Colonic mucosa (tissue), 4 donors: ENCODE data around the gene PDE6A. TPM values are rescaled to one million over a fixed set of nuclear protein-coding genes. Genes with fewer than 3 reads are reported as not detected.

Experiments used
- DNase-seq: peaks from one replicate; pipeline ENCODE4 v3.0.0-alpha.2; 2020
- H3K27ac ChIP-seq: fragments of 200-600 bp; one replicate; pipeline ENCODE4 v1.8.0; 2021
- H3K27me3 ChIP-seq: fragments of 200-600 bp; one replicate; pipeline ENCODE4 v1.8.0; 2021
- H3K36me3 ChIP-seq: fragments of 200-600 bp; one replicate; pipeline ENCODE4 v1.8.0; 2021
- H3K4me1 ChIP-seq: fragments of 200-600 bp; one replicate; pipeline ENCODE4 v1.8.0; 2021; ENCODE audit warnings: mild to moderate bottlenecking
- H3K4me3 ChIP-seq: fragments of 200-600 bp; one replicate; pipeline ENCODE4 v1.8.0; 2021
- H3K9ac ChIP-seq, 2 donors: one replicate each; pipeline ENCODE4 v1.7.0; 2013; ENCODE audit warnings: control low read depth in 2 of 2, low read depth in 2 of 2, low read length in 2 of 2
- H3K9me3 ChIP-seq: fragments of 200-600 bp; one replicate; pipeline ENCODE4 v1.8.0; 2021
- intact Hi-C: fragments of 100-400 bp; cut with DNase I; formaldehyde crosslinking; loops from one replicate; pipeline ENCODE4 v1.14.1; 2022
- total RNA-seq, 2 donors: library from RNA; stranded (reverse); fragmentation: NEBNext Ultra II Directional in 1 of 2; extraction: Animal tissue kit (Norgen Biotek cat#: 25700) in 1 of 2; gene quantifications; one replicate each; pipeline ENCODE4 v1.2.1, GENCODE V29; 2021
- TF ChIP-seq, protein P1 (sequence below): fragments of 200-600 bp; IDR thresholded peaks from one replicate; pipeline ENCODE4 v1.8.0; 2022; ENCODE audit warnings: antibody characterized with exemption, mild to moderate bottlenecking
- donor health status: healthy.
- donor health status: DM: no; HTN: no; CAD: no.
- donor health status: DM: no; HTN: no; CAD: no.

Gene PDE6A
- total RNA-seq, 2 donors from 2014 or later: 1.5 to 2.7 TPM

DNA sequence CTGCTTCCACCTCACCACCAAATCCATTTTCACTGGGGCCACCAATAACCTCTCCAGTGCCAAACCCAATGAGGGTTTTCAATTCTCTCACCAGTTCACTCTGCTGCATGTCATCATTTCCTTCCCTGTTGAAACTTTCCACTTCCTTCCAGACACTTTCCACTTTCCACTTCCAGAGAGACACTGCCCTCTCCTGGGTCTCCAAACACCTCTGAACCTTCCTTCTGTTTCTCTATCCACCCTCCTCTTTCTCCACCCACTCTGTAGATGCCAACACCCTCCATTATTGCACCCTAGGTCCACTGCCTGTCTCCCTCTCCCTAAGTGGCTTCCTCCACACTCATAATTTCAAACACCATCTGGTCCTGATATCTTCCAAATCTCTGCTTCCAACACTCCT lies 39.6 kb downstream of the PDE6A start:
- no peaks in the 10 kb centered on the region for H3K4me1 ChIP-seq
- no peaks in the 10 kb centered on the region for H3K27me3 ChIP-seq
- no peak overlapping the region for H3K27ac ChIP-seq
- H3K4me3 ChIP-seq: no peak overlapping the region
- H3K9me3 ChIP-seq: no peaks in the 10 kb centered on the region
- DNase-seq: peak; percentile 44
- H3K9ac ChIP-seq: no peak overlapping the region
- no peaks in the 10 kb centered on the region for H3K36me3 ChIP-seq
- TF ChIP-seq, protein P1, sequence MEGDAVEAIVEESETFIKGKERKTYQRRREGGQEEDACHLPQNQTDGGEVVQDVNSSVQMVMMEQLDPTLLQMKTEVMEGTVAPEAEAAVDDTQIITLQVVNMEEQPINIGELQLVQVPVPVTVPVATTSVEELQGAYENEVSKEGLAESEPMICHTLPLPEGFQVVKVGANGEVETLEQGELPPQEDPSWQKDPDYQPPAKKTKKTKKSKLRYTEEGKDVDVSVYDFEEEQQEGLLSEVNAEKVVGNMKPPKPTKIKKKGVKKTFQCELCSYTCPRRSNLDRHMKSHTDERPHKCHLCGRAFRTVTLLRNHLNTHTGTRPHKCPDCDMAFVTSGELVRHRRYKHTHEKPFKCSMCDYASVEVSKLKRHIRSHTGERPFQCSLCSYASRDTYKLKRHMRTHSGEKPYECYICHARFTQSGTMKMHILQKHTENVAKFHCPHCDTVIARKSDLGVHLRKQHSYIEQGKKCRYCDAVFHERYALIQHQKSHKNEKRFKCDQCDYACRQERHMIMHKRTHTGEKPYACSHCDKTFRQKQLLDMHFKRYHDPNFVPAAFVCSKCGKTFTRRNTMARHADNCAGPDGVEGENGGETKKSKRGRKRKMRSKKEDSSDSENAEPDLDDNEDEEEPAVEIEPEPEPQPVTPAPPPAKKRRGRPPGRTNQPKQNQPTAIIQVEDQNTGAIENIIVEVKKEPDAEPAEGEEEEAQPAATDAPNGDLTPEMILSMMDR: no peak
- intact Hi-C loops: no loop called here

DNA sequence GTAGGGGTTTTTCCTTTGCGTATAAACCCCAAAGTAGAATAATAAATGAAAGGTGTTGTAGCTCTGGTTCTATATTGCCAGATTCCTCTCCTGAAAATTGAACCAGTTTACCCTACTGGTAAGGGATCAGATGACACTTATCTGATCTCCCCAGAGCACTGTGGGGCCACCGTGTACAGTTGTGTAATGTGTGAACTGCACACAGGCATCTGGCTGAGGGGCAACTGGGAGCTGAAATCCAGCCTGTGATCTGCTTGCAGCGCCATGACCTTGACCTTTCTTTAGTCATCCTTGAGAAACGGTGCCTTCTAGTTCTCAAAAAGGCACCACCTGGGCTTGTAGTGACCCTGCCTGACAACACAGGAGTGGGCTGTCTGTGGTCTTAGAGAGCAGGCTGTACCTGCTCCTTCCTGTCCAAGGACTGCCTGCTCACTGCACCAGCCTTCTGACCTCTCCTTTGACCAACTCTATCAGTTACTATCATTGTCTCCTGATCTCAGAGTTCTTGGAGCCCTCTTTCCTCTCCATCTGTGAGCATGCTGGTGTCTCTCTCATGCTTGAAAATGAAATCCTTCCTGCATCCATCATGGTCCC lies 40.2 kb downstream of the PDE6A start:
- DNase-seq: no peak
- intact Hi-C loops: no loop called here
- TF ChIP-seq, protein P1: no peak
- Histone ChIP-seq H3K36me3 (no peaks in the 10 kb centered on the region), H3K4me3 (no peak overlapping the region), H3K9ac (no peak overlapping the region), H3K27me3 (no peaks in the 10 kb centered on the region), H3K27ac (no peak overlapping the region), H3K9me3 (no peaks in the 10 kb centered on the region), H3K4me1 (no peaks in the 10 kb centered on the region)

DNA sequence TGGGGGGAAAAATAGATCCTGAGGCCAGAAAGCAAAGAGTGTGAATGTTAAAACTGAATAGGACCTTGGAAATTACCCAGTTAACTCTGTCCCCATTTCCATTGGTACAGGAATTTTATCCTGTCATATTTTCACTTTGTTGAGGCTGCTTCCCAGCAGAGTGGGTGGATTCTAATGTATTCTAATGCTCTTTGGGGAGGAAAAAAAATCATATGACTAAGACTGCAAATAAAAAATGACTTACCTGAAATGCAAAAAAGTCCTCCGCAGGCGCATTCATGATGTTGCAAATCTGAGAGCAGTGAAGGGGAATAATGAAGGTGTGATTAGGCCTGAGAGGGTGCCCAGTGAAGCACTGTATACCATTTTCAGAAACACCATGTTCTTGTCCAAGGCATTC lies 41.2 kb downstream of the PDE6A start:
- DNase-seq: no peak
- intact Hi-C loops: no loop called here

DNA sequence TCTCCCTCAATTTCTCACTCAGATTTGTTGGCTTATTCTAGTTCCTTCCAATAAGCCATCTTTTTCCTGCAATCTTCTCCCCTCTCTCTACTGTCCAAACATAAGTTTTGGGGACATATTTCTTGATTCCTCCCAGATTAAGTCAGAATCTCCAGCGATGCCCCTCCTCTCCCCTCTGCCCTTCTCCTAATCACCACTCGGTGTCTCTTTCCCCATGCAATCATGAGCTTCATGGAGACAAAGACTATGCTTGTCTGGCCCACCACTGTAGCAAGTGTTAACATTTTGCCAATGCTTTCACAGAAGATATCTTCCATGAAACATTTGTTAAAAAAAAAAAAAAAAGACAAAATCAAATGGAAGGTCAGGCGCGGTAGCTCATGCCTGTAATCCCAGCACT lies 42.4 kb downstream of the PDE6A start:
- TF ChIP-seq, protein P1: no peak
- H3K9ac ChIP-seq: no peak overlapping the region
- H3K9me3 ChIP-seq: no peaks in the 10 kb centered on the region
- H3K4me1 ChIP-seq: no peaks in the 10 kb centered on the region
- no peaks in the 10 kb centered on the region for H3K36me3 ChIP-seq
- no peak overlapping the region for H3K27ac ChIP-seq
- no peak overlapping the region for H3K4me3 ChIP-seq
- intact Hi-C loops: no loop called here
- no peak for DNase-seq
- H3K27me3 ChIP-seq: no peaks in the 10 kb centered on the region

More for the DNA sequence above, 41.2 kb downstream of the PDE6A start:
- Histone ChIP-seq H3K27ac (no peak overlapping the region), H3K4me3 (no peak overlapping the region), H3K9ac (no peak overlapping the region), H3K27me3 (no peaks in the 10 kb centered on the region), H3K9me3 (no peaks in the 10 kb centered on the region), H3K4me1 (no peaks in the 10 kb centered on the region), H3K36me3 (no peaks in the 10 kb centered on the region)
- TF ChIP-seq, protein P1: no peak

DNA sequence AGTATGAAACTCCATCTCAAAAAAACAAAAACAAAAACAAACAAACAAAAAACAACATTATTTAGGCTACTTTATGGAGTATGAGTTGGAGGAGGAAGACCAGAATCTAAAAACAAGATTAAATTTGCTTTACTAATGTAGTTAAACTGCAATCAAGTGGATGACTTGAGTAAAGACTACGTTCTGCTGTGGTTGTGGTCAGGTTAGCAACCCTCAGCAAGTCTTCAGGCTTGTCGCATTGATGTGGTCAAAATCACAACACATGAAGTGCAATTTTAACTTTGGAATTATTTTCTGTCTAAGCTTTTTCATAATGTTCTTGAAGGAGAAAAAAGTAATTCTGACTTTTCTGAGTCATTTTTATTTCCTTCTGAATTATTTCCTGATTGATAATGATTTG lies 43.1 kb downstream of the PDE6A start:
- H3K27ac ChIP-seq: no peak overlapping the region
- intact Hi-C loops: no loop called here
- DNase-seq: no peak
- H3K9me3 ChIP-seq: no peaks in the 10 kb centered on the region
- TF ChIP-seq, protein P1: no peak
- no peaks in the 10 kb centered on the region for H3K36me3 ChIP-seq
- H3K4me3 ChIP-seq: no peak overlapping the region
- no peaks in the 10 kb centered on the region for H3K4me1 ChIP-seq
- H3K9ac ChIP-seq: no peak overlapping the region
- no peaks in the 10 kb centered on the region for H3K27me3 ChIP-seq
